Right lobe of liver (tissue), 4 donors: ENCODE results near the gene DDX20.

Experiments
- POLR2A ChIP-seq: fragments of 450-650 bp; IDR thresholded peaks from one replicate; pipeline ENCODE4 v1.6.1; 2017; ENCODE audit warnings: antibody characterized with exemption, mild to moderate bottlenecking
- TF ChIP-seq, protein P1 (sequence below), 4 donors: fragments of 200-600 bp in 3 of 4; fragments of 450-650 bp in 1 of 4; IDR thresholded peaks; one replicate each; pipeline versions ENCODE4 v1.5.1 to v1.8.0; 2016 to 2022; ENCODE audit warnings: antibody characterized with exemption in 4 of 4, mild to moderate bottlenecking in 2 of 4
- donor health status: DM: no; HTN: no; CAD: no.
- donor health status: DM: no; HTN: no; CAD: no.
- donor health status: DM: no; HTN: yes; CAD: no.

GRCh38 chr1:111813440-111814304 lies 58.0 kb downstream of the DDX20 start:
- TF ChIP-seq, protein P1, sequence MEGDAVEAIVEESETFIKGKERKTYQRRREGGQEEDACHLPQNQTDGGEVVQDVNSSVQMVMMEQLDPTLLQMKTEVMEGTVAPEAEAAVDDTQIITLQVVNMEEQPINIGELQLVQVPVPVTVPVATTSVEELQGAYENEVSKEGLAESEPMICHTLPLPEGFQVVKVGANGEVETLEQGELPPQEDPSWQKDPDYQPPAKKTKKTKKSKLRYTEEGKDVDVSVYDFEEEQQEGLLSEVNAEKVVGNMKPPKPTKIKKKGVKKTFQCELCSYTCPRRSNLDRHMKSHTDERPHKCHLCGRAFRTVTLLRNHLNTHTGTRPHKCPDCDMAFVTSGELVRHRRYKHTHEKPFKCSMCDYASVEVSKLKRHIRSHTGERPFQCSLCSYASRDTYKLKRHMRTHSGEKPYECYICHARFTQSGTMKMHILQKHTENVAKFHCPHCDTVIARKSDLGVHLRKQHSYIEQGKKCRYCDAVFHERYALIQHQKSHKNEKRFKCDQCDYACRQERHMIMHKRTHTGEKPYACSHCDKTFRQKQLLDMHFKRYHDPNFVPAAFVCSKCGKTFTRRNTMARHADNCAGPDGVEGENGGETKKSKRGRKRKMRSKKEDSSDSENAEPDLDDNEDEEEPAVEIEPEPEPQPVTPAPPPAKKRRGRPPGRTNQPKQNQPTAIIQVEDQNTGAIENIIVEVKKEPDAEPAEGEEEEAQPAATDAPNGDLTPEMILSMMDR (IDR thresholded peaks at IDR 0.05): no peak
- no peak for TF ChIP-seq POLR2A
